Esophagus muscularis mucosa (tissue), 4 donors: ENCODE data around the gene ATP2A3. TPM values are rescaled to one million over a fixed set of nuclear protein-coding genes. Genes with fewer than 3 reads are reported as not detected.

ENCODE experiments used
- DNase-seq: peaks from one replicate; pipeline ENCODE4 v3.0.0-alpha.2; 2017; ENCODE audit errors: extremely low spot score
- H3K27ac ChIP-seq, 4 donors: fragments of 200-600 bp; sonication (generic); replicated peaks in 1 of 4; 1 replicate in 3 of 4; 2 replicates in 1 of 4; pipeline ENCODE4 v1.5.1; 2016 to 2019; ENCODE audit warnings: mild to moderate bottlenecking in 1 of 4
- H3K27me3 ChIP-seq, 4 donors: fragments of 200-600 bp; sonication (generic); one replicate each; pipeline versions ENCODE4 v1.5.1 to v1.6.0; 2016 to 2019
- H3K36me3 ChIP-seq, 4 donors: fragments of 200-600 bp; sonication (generic); one replicate each; pipeline ENCODE4 v1.5.1; 2016 to 2019
- H3K4me1 ChIP-seq, 4 donors: fragments of 200-600 bp; sonication (generic); one replicate each; pipeline ENCODE4 v1.5.1; 2016 to 2019
- H3K4me3 ChIP-seq, 4 donors: fragments of 200-600 bp; sonication (generic); 1 replicate in 2 of 4; 2 replicates in 2 of 4; pipeline ENCODE4 v1.5.1; 2016 to 2019; ENCODE audit warnings: mild to moderate bottlenecking in 4 of 4, moderate library complexity in 1 of 4
- H3K9me3 ChIP-seq, 4 donors: fragments of 200-600 bp; sonication (generic); 1 replicate in 3 of 4; 2 replicates in 1 of 4; pipeline ENCODE4 v1.5.1; 2016 to 2019
- CTCF ChIP-seq, 3 experiments: fragments of 200-600 bp in 2 of 3; fragments of 450-650 bp in 1 of 3; sonication (generic) in 2 of 3; IDR thresholded peaks; one replicate each; pipeline ENCODE4 v1.5.1; 2017 to 2019; ENCODE audit warnings: antibody characterized with exemption in 3 of 3, mild to moderate bottlenecking in 2 of 3, moderate library complexity in 1 of 3
- EP300 ChIP-seq: sonication (generic); formaldehyde crosslinking; IDR thresholded peaks from one replicate; pipeline ENCODE4 v1.6.1; 2017; ENCODE audit warnings: antibody characterized with exemption
- POLR2A ChIP-seq: fragments of 450-650 bp; IDR thresholded peaks from one replicate; pipeline ENCODE4 v1.6.1; 2017; ENCODE audit warnings: antibody characterized with exemption, moderate library complexity, mild to moderate bottlenecking, low read depth
- POLR2AphosphoS5 ChIP-seq, 2 donors: sonication (generic); formaldehyde crosslinking; IDR thresholded peaks; one replicate each; pipeline ENCODE4 v1.6.1; 2017; ENCODE audit warnings: antibody characterized with exemption in 2 of 2
- WGBS: methylation state at CpG from one replicate; pipeline ENCODE4 v1.1.5; 2018; 5-methylcytosine and 5-hydroxymethylcytosine counted together
- intact Hi-C: fragments of 100-400 bp; cut with DNase I; formaldehyde crosslinking; loops from one replicate; pipeline ENCODE4 v1.15.1; 2023
- total RNA-seq, 4 donors: library from RNA; depleted of rRNA; stranded (reverse); fragments of >200 nt; gene quantifications; one replicate each; pipeline versions ENCODE4 v1.1.0 to v1.2.1, GENCODE V29; 2016

ATP2A3 gene
- total RNA-seq, 4 donors from 2014 or later = 17.9 to 35.4 (median 24.8) TPM

- WGBS = 55% methylated on average over 4 of the region's 4 CpGs
- Histone ChIP-seq H3K36me3 (no peaks in the 10 kb centered on the region), H3K27ac (peak overlapping the region; percentile 88 to 91 (median 90)), H3K4me1 (peaks cover 90 to 97% (median 95%) of the 10 kb centered on the region in 4 donors), H3K9me3 (no peaks in the 10 kb centered on the region), H3K27me3 (no peaks in the 10 kb centered on the region), H3K4me3 (no peak overlapping the region)
- intact Hi-C loops = no loop called here
- TF ChIP-seq POLR2AphosphoS5 (IDR thresholded peaks at IDR 0.05) (no peak), EP300 (no peak), POLR2A (no peak), CTCF (IDR thresholded peaks at IDR 0.05) (no peak)
- no peak for DNase-seq
Observed at GRCh38 chr17:3890878-3891219, 73.4 kb downstream of the ATP2A3 start.

- H3K27ac ChIP-seq = peak overlapping the region; percentile 88 to 91 (median 90)
- no peak overlapping the region for H3K4me3 ChIP-seq
- H3K36me3 ChIP-seq = peaks cover 0 to 2% (median under 1%) of the 10 kb centered on the region in 4 donors
- intact Hi-C loops = no loop called here
- H3K4me1 ChIP-seq = peaks cover 84 to 97% (median 95%) of the 10 kb centered on the region in 4 donors
- DNase-seq = no peak
- H3K9me3 ChIP-seq = no peaks in the 10 kb centered on the region
- no peak for TF ChIP-seq POLR2A
- TF ChIP-seq CTCF (IDR thresholded peaks at IDR 0.05) = no peak
- TF ChIP-seq POLR2AphosphoS5 (IDR thresholded peaks at IDR 0.05) = peak; percentile 56 to 64
- no peak for TF ChIP-seq EP300
- H3K27me3 ChIP-seq = no peaks in the 10 kb centered on the region
- WGBS = 57% methylated on average over 15 of the region's 22 CpGs
Observed at GRCh38 chr17:3890082-3890877, 74.0 kb downstream of the ATP2A3 start.

- H3K9me3 ChIP-seq = no peaks in the 10 kb centered on the region
- H3K27me3 ChIP-seq = no peaks in the 10 kb centered on the region
- WGBS = 93% methylated on average over 8 of the region's 17 CpGs
- peaks cover 76 to 91% (median 90%) of the 10 kb centered on the region in 4 donors for H3K4me1 ChIP-seq
- H3K4me3 ChIP-seq = no peak overlapping the region
- TF ChIP-seq EP300 = no peak
- TF ChIP-seq CTCF (IDR thresholded peaks at IDR 0.05) = no peak
- no peak for TF ChIP-seq POLR2AphosphoS5 (IDR thresholded peaks at IDR 0.05)
- TF ChIP-seq POLR2A = no peak
- intact Hi-C loops = no loop called here
- DNase-seq = no peak
- H3K27ac ChIP-seq = peak overlapping the region; percentile 88 to 91 (median 90)
- peaks cover 0 to 10% (median 9%) of the 10 kb centered on the region in 4 donors for H3K36me3 ChIP-seq
Observed at GRCh38 chr17:3889325-3890012, 74.8 kb downstream of the ATP2A3 start.

GRCh38 chr17:3888343-3889171 is 75.7 kb downstream of the ATP2A3 start:
- intact Hi-C loops = no loop called here
- Histone ChIP-seq H3K4me1 (peaks cover 68 to 82% (median 81%) of the 10 kb centered on the region in 4 donors), H3K36me3 (peaks cover 0 to 19% (median 17%) of the 10 kb centered on the region in 4 donors)

More at GRCh38 chr17:3888343-3889171, 75.7 kb downstream of the ATP2A3 start:
- TF ChIP-seq POLR2AphosphoS5 (IDR thresholded peaks at IDR 0.05) (peak; percentile 80 to 87), POLR2A (no peak)
- 54% methylated on average over 13 of the region's 50 CpGs for WGBS
- H3K27me3 ChIP-seq = no peaks in the 10 kb centered on the region
- DNase-seq = no peak
- peak overlapping the region in 1 of 4 donors; percentile 9 for H3K4me3 ChIP-seq
- H3K27ac ChIP-seq = peak overlapping the region; percentile 88 to 91 (median 90)
- H3K9me3 ChIP-seq = no peaks in the 10 kb centered on the region
